ENCODE data around the gene SORT1.

- TF ChIP-seq CTCF (IDR thresholded peaks at IDR 0.05) (no peak), POLR2A (IDR thresholded peaks at IDR 0.05) (no peak)
Observed at GRCh38 chr1:109383087-109383779, 14.5 kb downstream of the SORT1 start.
